ENCODE measurements around the gene PHF13.
"Not testable (repeated sequence)": the region's sequence is repeated elsewhere in the genome, so short reads cannot be mapped to it uniquely, and the experiment has no call there.

Gene PHF13

GRCh38 chr1:6660415-6661049, 47.0 kb downstream of the PHF13 start:
- no peak for DNase-seq (ENCODE audit: low read depth)

- not testable (repeated sequence) for DNase-seq (ENCODE audit: low read depth)
Measured at GRCh38 chr1:6662468-6662867, 48.9 kb downstream of the PHF13 start.

- DNase-seq (ENCODE audit: low read depth): no peak
Measured at GRCh38 chr1:6666696-6667095, 53.2 kb downstream of the PHF13 start.

- DNase-seq (ENCODE audit: low read depth): no peak
Measured at GRCh38 chr1:6667139-6667538, 53.6 kb downstream of the PHF13 start.

- DNase-seq (ENCODE audit: low read depth): no peak
Measured at GRCh38 chr1:6668503-6668902, 55.0 kb downstream of the PHF13 start.

- DNase-seq (ENCODE audit: low read depth): no peak
Measured at GRCh38 chr1:6672558-6672957, 59.0 kb downstream of the PHF13 start.
